Left lung (tissue), 10 donors: ENCODE measurements around the gene AMZ1. TPM values are rescaled to one million over a fixed set of nuclear protein-coding genes. Genes with fewer than 3 reads are reported as not detected.
"Not testable (repeated sequence)": the region's sequence is repeated elsewhere in the genome, so short reads cannot be mapped to it uniquely, and the experiment has no call there.

ENCODE experiments used
- ATAC-seq: fragments of 200-7000 bp; cut with Tn5 transposase; one replicate; pipeline ENCODE4 v1.9.1; 2020; ENCODE audit warnings: moderate library complexity
- DNase-seq, 4 donors: peaks; one replicate each; pipeline ENCODE4 v3.0.0-alpha.2; 2013 to 2020
- H3K27ac ChIP-seq, 2 donors: fragments of 200-600 bp; sonication (generic) in 1 of 2; one replicate each; pipeline versions ENCODE4 v1.5.0 to v1.8.0; 2020 to 2021
- H3K27me3 ChIP-seq, 2 donors: fragments of 200-600 bp; sonication (generic) in 1 of 2; one replicate each; pipeline versions ENCODE4 v1.5.0 to v1.8.0; 2020 to 2021
- H3K36me3 ChIP-seq, 2 donors: fragments of 200-600 bp; sonication (generic) in 1 of 2; one replicate each; pipeline versions ENCODE4 v1.5.0 to v1.8.0; 2020 to 2021
- H3K4me1 ChIP-seq, 2 donors: fragments of 200-600 bp; one replicate each; pipeline ENCODE4 v1.8.0; 2021
- H3K4me3 ChIP-seq, 2 donors: fragments of 200-600 bp; sonication (generic) in 1 of 2; one replicate each; pipeline versions ENCODE4 v1.5.0 to v1.8.0; 2020 to 2021; ENCODE audit warnings: mild to moderate bottlenecking in 1 of 2
- H3K9me3 ChIP-seq, 2 donors: fragments of 200-600 bp; sonication (generic) in 1 of 2; one replicate each; pipeline versions ENCODE4 v1.5.0 to v1.8.0; 2020 to 2021
- CTCF ChIP-seq, 2 donors: fragments of 200-600 bp; sonication (generic) in 1 of 2; IDR thresholded peaks; one replicate each; pipeline versions ENCODE4 v1.5.0 to v1.8.0; 2021; ENCODE audit warnings: antibody characterized with exemption in 2 of 2
- intact Hi-C, 2 donors: fragments of 100-400 bp; cut with DNase I; formaldehyde crosslinking; loops; one replicate each; pipeline versions ENCODE4 v1.11.2 to v1.14.2; 2022
- polyA plus RNA-seq, 6 donors: library from polyadenylated mRNA; unstranded; fragments of 120-200 nt; gene quantifications; one replicate each; pipeline ENCODE4 v1.2.1, GENCODE V29; 2013; ENCODE audit not compliant: insufficient read length in 6 of 6
- total RNA-seq, 2 donors: library from RNA; stranded (reverse); fragmentation: NEBNext Ultra II Directional; extraction: Animal tissue kit (Norgen Biotek cat#: 25700); gene quantifications; one replicate each; pipeline ENCODE4 v1.2.1, GENCODE V29; 2021
- donor health status: DM: no; HTN: yes; CAD: no.
- donor health status: DM: no; HTN: no; CAD: no.

The AMZ1 gene
- total and polyA plus RNA-seq, 8 donors, result 0.13 to 1.7 (median 0.71) TPM

- DNase-seq, result no peak
- ATAC-seq, result no peak
- intact Hi-C loops, result no loop called here
- TF ChIP-seq CTCF (IDR thresholded peaks at IDR 0.05), result no peak
- no peaks in the 10 kb centered on the region for H3K36me3 ChIP-seq
- peaks cover 3 to 47% of the 10 kb centered on the region in 2 donors for H3K4me1 ChIP-seq
- H3K27ac ChIP-seq, result no peak overlapping the region
- H3K9me3 ChIP-seq, result no peaks in the 10 kb centered on the region
- no peaks in the 10 kb centered on the region for H3K27me3 ChIP-seq
- H3K4me3 ChIP-seq, result no peak overlapping the region
Observed at GRCh38 chr7:2738766-2739549, 51.0 kb downstream of the AMZ1 start.

- H3K4me3 ChIP-seq, intact Hi-C loops, H3K27me3 ChIP-seq, H3K27ac ChIP-seq, DNase-seq, H3K36me3 ChIP-seq, ATAC-seq, H3K9me3 ChIP-seq, H3K4me1 ChIP-seq: not testable (repeated sequence)
Observed at GRCh38 chr7:2743523-2744185, 55.7 kb downstream of the AMZ1 start.

- H3K27me3 ChIP-seq, H3K9me3 ChIP-seq, H3K36me3 ChIP-seq, H3K4me3 ChIP-seq, intact Hi-C loops, H3K27ac ChIP-seq, H3K4me1 ChIP-seq, ATAC-seq, DNase-seq: not testable (repeated sequence)
Observed at GRCh38 chr7:2748684-2749083, 60.7 kb downstream of the AMZ1 start.

GRCh38 chr7:2750004-2750407 is 62.0 kb downstream of the AMZ1 start:
- H3K4me3 ChIP-seq, result no peak overlapping the region
- H3K27ac ChIP-seq, result no peak overlapping the region
- H3K36me3 ChIP-seq, result no peaks in the 10 kb centered on the region
- H3K9me3 ChIP-seq, result no peaks in the 10 kb centered on the region
- no peaks in the 10 kb centered on the region for H3K4me1 ChIP-seq
- ATAC-seq (no peak), DNase-seq (no peak)
- no peaks in the 10 kb centered on the region for H3K27me3 ChIP-seq
- TF ChIP-seq CTCF (IDR thresholded peaks at IDR 0.05), result no peak
- intact Hi-C loops, result no loop called here

- H3K27ac ChIP-seq, result no peak overlapping the region
- H3K9me3 ChIP-seq, result no peaks in the 10 kb centered on the region
- no peak for TF ChIP-seq CTCF (IDR thresholded peaks at IDR 0.05)
- DNase-seq, result no peak
- no peaks in the 10 kb centered on the region for H3K4me1 ChIP-seq
- intact Hi-C loops, result no loop called here
- no peak overlapping the region for H3K4me3 ChIP-seq
- ATAC-seq, result no peak
- no peaks in the 10 kb centered on the region for H3K27me3 ChIP-seq
- H3K36me3 ChIP-seq, result no peaks in the 10 kb centered on the region
Observed at GRCh38 chr7:2751086-2751485, 63.1 kb downstream of the AMZ1 start.

GRCh38 chr7:2753148-2753547 is 65.1 kb downstream of the AMZ1 start:
- no peaks in the 10 kb centered on the region for H3K27me3 ChIP-seq
- DNase-seq, result no peak
- H3K36me3 ChIP-seq, result no peaks in the 10 kb centered on the region
- H3K27ac ChIP-seq, result no peak overlapping the region
- no peak for TF ChIP-seq CTCF (IDR thresholded peaks at IDR 0.05)
- no peak overlapping the region for H3K4me3 ChIP-seq
- intact Hi-C loops, result no loop called here
- no peak for ATAC-seq
- H3K9me3 ChIP-seq, result no peaks in the 10 kb centered on the region
- H3K4me1 ChIP-seq, result peaks cover 6 to 13% of the 10 kb centered on the region in 2 donors
